Renal cortical epithelial cell (primary cell): ENCODE measurements around the gene TM9SF2. TPM values are rescaled to one million over a fixed set of nuclear protein-coding genes. Genes with fewer than 3 reads are reported as not detected.
"Not testable (repeated sequence)": the region's sequence is repeated elsewhere in the genome, so short reads cannot be mapped to it uniquely, and the experiment has no call there.

Experiments
- DNase-seq: peaks from one replicate; pipeline ENCODE4 v3.0.0-alpha.2; 2011; ENCODE audit warnings: low read depth
- total RNA-seq: library from RNA; depleted of rRNA; stranded (reverse); fragments of >200 nt; gene quantifications from 2 replicates; pipeline ENCODE4 v1.2.3, GENCODE V29; 2014

TM9SF2 gene, protein sequence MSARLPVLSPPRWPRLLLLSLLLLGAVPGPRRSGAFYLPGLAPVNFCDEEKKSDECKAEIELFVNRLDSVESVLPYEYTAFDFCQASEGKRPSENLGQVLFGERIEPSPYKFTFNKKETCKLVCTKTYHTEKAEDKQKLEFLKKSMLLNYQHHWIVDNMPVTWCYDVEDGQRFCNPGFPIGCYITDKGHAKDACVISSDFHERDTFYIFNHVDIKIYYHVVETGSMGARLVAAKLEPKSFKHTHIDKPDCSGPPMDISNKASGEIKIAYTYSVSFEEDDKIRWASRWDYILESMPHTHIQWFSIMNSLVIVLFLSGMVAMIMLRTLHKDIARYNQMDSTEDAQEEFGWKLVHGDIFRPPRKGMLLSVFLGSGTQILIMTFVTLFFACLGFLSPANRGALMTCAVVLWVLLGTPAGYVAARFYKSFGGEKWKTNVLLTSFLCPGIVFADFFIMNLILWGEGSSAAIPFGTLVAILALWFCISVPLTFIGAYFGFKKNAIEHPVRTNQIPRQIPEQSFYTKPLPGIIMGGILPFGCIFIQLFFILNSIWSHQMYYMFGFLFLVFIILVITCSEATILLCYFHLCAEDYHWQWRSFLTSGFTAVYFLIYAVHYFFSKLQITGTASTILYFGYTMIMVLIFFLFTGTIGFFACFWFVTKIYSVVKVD
- total RNA-seq = 252 and 253 TPM in 2 replicates

DNA sequence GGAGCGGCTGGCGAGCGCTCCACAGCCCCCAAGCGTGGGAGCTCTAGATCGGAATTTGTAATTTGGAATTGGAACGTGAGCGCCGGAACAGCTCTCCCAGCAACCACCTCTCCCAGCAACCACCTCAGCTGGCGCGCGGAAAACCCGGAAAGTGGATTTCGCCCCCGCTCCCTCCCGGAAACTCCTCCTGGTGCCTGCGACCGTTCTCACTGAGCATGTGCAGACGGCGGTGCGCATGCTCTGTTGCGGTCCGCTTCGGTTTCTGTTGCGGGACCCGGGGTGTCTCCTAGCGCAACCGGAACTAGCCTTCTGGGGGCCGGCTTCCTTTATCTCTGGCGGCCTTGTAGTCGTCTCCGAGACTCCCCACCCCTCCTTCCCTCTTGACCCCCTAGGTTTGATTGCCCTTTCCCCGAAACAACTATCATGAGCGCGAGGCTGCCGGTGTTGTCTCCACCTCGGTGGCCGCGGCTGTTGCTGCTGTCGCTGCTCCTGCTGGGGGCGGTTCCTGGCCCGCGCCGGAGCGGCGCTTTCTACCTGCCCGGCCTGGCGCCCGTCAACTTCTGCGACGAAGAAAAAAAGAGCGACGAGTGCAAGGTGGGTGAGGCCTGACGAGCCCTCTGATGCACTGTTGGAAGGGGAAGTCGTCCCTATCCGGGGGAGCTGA, at the start of gene TM9SF2:
TM9SF2 (plus strand) TSS at position 289 of the 664 bp plus-strand sequence; CDS start at position 424, 135 bp downstream.
- peak; percentile 87 for DNase-seq

DNA sequence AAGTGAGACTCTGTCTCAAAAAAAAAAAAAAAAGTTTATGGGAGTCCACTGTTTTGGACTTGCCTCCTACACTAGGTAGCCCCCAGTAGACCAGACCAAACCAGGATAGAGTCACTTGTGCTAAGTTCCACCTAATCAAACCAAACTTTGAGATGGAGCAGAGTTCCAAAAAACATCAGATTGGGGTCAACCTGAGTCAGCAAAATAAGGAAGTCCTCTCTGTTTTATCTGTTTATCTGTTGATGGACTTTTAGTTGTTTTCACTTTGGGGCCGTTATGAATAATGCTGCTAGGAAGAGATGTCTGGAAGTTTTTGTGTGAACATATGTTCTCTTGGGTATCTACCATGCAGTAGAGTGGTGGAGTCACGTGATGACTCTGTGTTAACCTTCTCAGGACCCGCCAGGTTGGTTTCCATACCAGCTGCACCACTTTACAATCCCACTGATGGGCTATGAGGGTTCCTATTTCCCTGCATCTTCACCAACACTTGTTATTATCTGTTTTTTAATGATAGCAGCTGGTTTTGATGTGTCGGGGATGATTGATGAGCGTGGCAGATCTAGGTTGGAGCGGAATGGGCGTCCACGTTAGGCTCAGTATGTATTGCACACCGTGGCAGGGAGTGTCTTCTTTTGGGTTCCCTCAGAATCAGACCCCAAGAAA, 46.6 kb upstream of the TM9SF2 start:
- no peak for DNase-seq

GRCh38 chr13:99459099-99459850, 42.0 kb upstream of the TM9SF2 start:
- DNase-seq = no peak

DNA sequence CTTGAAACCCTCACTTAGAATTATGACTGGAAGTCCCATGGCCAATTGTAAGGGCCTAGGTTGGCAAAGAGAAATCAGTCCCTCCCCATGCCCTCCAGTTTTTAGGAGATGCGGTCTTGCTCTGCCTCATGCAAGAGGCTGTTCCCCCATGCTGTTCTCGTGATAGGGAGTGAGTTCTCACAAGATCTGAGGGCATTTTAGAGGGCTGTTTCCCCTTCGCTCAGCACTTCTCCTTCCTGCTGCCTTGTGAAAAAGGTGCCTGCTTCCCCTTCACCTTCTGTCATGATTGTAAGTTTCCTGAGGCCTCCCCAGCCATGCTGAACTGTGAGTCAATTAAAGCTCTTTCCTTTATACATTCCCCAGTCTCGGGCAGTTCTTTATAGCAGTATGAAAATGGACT, 40.5 kb upstream of the TM9SF2 start:
- DNase-seq = not testable (repeated sequence)

- no peak for DNase-seq
Measured at GRCh38 chr13:99463646-99464397, 37.5 kb upstream of the TM9SF2 start.

DNA sequence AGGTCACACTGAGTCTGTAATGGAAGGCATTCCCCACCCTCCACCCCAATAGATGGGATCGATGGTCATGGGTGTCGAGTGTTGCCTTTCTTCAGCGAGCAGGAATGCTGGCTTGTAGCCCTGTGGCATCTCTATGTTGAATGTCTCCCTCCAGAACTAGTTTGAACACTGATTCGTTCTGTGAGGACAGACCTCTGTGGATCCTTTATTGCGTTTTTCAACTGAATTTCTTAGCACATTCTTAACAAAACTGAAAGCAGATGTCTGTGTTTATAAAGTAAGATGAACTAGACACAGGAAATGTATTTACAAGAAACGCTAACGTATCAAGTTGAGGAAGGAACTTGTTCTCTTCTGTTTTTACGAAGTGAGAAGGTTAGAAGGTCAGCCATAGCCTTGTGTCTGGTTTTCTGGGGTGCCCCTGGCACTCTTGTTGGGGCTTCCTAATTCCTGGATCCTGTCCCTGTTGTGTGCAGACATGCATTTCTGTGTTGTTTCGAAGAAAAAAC, 36.8 kb upstream of the TM9SF2 start:
- DNase-seq = no peak

- DNase-seq = no peak
Measured at GRCh38 chr13:99465454-99465853, 35.8 kb upstream of the TM9SF2 start.

GRCh38 chr13:99467764-99468163, 33.5 kb upstream of the TM9SF2 start:
- DNase-seq = peak; percentile 40

GRCh38 chr13:99469041-99469440, 32.2 kb upstream of the TM9SF2 start:
- DNase-seq = peak; percentile 9

DNA sequence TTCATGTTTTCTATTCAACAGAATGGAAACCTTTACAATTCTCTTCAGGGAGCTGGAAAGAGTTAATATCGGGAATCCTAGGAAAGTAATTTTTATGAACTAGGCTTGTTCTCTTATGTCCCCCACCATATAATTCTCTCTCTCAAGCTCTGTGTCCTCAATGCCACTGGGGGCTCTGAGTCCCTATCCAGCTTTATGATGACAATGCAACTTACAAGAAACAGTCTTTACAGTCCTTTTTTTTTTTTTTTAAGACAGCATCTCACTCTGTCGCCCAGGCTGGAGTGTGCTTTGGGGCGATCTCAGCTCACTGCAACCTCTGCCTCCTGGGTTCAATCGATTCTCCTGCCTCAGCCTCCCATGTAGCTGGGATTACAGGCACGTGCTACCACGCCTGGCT, 31.2 kb upstream of the TM9SF2 start:
- DNase-seq = no peak

GRCh38 chr13:99471221-99472121, 29.8 kb upstream of the TM9SF2 start:
- DNase-seq = peak; percentile 6

DNA sequence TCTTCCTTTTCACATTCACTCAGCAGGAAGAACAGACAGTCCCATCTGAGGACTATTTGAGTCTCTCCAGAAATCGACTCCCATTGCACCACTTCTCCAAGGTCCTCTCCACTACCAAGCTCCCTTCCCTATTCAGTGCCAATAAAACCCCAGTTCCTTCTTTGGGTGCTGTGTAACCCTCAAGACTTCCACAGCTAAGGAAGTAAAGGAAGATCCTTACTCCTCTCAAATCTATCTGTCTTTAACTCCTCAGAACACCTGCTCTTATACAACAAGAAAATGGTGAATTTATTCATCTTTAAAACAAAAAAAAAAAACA, 29.2 kb upstream of the TM9SF2 start:
- no peak for DNase-seq

DNA sequence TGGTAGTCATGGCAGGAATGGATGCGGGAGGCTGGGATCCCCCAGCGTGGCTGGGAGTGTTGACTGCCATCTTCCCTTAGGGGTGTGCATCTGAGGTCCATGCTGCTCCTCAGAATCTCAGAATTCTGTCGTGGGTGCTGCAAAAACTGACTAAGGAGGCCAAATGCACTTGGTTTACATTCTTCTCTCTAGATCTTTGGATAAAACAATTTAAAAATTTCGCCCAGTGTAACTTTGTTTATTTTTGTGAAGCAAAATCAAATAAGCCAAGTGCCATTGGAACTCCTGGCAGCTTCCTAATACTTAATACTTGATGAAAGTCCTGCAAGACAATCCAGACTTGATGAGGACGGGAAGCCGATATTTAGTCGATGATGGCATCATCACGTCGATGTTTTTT, 27.8 kb upstream of the TM9SF2 start:
- no peak for DNase-seq

- no peak for DNase-seq
Measured at GRCh38 chr13:99476648-99477047, 24.6 kb upstream of the TM9SF2 start.

DNA sequence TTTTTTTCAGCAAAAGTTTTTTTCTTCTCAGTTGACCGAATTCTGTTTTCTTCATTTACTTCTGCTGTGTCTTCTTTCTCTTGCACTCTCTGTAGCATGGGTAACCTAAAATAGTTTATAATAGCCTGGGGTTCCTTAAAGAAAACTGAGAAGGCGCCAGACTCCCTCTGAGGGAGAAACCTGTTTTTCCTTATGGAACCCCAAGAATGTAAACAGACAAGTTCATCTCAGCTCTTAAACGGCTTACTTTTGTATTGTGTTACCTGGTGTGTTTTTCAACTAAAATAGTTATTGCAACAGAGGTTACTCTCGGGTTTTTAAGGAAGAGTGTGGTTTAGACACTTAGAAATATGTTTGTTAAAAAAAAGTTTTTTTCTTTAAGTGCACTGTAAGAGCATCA, 23.8 kb upstream of the TM9SF2 start:
- no peak for DNase-seq

GRCh38 chr13:99481366-99481765, 19.9 kb upstream of the TM9SF2 start:
- DNase-seq = no peak

GRCh38 chr13:99484473-99484872, 16.8 kb upstream of the TM9SF2 start:
- no peak for DNase-seq

DNA sequence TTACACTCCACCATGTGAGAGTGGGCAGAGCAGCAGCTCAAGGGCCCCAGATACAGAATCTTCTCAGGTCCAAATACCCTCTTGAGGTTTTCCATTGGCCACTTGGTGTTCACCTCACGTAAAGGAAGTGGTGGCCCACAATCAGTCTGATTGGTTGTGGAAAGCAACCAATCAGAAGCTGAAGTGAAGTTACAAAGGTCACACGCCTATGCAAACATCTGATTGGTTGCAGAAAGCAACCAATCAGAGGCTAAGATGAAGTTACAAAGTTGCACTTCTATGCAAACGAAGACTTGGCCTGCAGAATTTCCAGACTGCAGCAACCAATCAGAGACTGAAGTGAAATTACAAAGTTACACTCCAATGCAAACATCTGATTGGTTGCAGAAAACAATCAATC, 14.3 kb upstream of the TM9SF2 start:
- DNase-seq = no peak

DNA sequence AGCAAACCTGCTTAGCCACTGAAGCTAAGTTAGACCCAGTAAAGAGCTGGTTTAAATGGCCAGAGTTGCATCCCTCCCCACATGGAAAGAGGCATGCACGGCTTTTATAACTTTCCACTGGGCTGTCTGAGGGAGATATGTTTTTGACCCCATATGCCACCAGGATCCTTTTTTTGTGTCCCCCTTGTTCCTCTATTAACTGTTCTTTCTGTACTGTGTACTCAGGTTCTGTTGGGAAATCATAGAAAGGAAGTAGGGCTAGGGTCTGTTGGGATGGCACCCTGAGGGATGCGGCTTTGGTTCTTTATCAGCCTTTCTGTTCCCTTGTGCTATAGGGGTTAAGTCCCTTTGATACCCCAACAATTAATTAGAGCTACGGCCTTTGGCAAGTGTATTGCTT, 12.2 kb upstream of the TM9SF2 start:
- DNase-seq = no peak

DNA sequence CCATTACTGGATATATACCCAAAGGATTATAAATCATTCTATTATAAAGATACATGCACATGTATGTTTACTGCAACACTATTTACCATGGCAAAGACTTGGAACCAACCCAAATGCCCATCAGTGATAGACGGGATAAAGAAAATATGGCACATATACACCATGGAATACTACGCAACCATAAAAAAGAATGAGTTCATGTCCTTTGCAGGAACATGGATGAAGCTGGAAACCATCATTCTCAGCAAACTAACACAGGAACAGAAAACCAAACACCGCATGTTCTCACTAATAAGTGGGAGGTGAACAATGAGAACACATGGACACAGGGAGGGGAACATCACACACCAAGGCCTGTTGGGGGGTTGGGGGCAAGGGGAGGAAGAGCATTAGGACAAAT, 9.5 kb upstream of the TM9SF2 start:
- DNase-seq = not testable (repeated sequence)
